A204.1 (cell line): ENCODE results near the gene FTSJ3.

Experiments used
- FAIRE-seq: peaks from 2 replicates; lab custom pipeline; 2012; peaks lifted over from hg19 to GRCh38; lab: Jason Lieb, UNC

FTSJ3 gene

DNA sequence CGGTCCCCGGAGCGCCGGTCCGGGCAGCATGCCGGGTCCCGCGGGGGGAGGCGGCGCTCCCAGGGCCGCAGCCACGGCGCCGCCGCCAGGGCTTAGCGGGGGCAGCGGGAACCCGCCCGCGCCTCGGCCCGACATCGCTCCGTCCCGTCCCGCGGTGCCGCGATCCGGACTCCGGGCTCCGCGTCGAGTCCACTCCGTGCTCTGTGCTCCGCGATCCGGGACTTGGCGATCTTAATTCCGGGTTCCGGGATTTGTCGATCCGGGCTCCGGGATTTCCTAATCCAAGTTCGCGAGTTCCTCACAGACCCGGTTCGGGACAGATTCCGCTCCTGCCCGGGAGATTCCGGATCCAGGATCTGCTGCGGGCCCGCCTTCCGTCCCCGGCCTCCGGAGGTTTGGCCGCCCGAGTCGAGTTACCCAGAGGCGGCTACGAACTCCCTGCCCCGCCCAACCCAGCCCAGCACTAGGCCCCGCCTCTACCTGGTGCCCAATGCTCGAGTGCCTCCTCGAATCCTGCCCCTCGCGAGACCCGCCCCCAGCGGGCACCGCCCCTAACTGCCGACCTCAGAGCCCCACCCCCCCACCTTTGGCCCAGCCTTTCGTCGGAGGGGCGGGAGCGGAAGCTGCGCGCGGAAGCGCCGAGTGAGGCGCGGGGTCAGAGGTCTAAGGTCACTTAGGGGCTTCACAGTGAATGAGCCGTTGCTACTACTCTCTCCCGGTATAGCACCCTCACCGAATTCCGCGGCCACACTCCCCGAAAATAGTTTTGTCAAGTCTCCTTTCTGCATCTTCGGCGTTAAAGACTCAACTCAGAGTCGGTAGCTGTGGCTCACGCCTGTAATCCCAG is 15.3 kb upstream of the FTSJ3 start, which contains the start of gene SMARCD2:
Gene SMARCD2, minus strand, starts transcription at position 146 of the 847 bp plus-strand sequence. Its CDS starts 11 bp downstream, at position 135.
- peak; percentile 82 for FAIRE-seq

DNA sequence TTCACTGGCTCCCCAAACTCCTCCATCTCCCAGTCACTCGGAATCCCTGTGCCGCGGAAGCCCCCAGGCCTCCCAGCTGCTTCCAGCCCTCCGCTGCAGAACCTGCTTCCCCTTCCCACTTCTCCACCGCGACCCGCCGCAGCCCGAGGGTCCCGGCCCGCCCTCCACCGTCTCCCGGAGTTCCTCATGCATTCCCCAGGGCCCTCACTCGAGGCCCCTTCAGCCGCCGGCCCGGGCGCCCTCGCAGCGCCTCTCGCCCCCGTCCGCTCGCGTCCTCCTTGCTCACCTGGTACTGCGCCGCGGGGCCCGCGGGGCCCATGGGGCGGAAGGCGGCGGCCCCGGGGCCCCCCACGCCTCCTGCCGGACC is 14.7 kb upstream of the FTSJ3 start:
- FAIRE-seq = no peak

DNA sequence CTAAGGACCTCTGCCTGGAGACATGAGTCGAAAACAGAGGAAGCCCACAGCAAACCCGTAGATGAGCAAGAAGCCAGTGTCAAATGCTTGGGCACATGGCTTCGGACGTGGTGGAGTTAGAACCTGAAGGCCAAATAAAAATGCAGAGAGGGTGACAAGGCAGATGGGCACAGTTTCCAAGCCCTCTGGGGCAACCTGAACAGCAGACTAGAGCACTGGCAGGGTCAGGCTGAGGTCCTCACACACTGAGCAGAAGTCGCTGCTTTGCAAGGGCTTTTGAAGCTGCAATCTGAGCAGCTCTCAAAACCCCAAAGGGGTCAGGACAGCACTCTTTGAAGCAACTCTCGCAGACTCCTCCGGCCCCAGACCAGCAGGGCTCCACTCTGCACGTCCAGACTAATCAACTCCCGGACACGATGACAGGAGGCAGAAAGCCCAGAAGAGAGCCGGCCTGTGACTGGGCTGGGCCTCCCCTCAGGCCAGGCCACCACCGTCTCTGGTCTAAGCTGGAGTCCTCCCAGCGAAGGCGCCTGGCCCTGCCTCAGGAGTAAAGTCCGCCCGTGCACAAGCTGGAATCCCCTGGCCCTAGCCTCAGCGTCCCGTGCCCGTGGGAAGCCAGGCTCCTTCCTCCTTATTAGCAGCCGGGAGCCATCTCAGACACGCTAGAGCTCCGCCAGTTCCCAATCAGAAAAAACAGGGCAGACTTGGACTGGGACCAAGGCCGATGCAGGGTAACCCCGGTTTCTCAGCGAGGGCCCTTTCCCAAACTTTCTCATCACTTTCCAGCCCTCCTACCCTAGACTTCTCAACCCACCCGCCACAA is 14.1 kb upstream of the FTSJ3 start:
- FAIRE-seq = no peak

DNA sequence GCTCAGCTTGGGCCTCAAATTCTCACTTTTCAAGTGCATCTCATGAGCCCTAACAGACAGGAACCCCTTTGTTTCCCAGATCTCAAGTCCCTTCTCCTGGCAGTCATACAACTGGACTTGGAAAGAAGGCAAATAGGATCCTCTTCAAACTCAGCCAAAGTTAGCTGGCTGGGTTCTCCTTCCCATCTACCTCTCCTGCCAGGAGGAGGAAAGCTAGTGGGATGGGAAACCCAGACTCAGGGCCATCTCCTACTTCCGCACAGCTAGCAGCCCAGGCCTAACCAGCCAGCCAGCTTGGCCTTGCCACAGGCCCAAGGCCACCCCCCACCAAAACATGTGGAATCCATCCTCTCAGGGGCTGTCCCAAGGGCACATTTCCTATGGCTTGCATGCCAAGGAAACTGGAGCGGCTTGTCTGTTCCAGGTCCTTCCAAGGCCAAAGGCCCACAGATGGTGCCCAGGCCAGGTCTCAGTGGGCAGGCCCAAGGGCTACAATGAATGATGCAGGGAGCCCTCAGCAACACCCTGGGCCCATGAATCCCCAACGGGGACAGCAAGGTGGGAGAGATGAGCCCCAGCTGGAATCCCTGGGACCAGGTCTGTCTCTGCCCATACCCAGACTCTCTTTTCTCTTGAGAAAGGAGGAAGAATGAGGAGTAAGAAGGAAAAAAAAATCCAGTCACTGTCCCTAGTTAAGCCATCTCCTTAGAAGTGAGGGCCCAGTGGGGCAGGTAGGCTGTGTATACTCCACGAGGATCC is 13.3 kb upstream of the FTSJ3 start:
- no peak for FAIRE-seq

DNA sequence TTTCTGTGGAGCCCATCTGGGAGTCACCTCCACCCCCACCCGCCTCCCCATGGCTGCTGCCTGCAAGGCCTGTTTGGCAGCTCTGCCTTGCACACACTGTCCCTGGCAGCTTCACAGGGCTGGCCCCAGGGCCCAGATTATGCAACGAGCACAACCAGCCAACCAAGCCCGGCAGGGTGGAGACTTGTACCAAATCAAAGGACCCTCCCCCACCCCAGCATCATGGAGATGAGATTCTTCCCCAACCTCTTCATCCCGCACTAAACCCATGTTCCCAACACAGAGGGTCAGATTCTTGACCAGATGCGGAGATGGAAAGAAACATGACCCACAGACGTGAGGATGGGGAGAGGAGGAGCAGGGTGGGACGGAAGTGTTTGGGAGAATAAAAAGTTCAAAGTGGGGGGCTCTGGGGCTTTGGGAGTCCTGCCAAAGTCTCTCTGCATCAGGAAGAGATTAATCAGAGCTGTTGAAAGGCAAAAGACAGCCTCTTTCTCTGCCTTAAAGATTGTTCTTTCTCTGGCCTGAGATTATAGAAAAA is 11.2 kb upstream of the FTSJ3 start:
- FAIRE-seq = no peak

DNA sequence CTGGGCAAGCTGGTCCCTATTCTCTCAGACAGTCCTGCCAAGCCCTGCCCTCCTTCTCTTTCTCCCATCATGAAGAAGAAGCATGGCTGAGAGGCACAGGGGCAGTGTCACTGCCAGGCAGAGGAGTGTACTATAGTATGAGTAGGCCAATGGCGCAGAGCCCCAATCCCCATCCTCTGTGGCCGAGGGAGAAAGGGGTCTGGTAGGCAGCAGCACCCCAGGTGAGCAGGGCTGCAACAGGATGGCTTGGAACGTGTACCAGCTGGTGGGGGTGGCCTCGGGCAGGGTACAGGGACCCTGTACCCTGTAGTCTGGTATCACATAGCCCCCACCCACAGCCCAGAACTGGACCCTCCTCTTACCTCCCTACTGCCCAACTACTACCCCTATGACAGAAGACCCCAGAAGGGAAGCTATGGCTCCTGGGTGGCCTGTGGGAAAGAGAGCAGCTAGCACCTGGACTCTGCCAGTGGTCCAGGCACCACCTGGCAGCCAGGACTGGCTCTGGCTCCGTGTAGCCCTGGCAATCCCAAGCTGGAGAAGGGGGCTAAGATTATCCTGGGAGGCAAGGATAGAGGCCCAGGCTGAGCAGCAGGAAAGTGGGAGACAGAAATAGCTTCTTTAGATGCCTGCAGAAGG is 10.6 kb upstream of the FTSJ3 start:
- no peak for FAIRE-seq

DNA sequence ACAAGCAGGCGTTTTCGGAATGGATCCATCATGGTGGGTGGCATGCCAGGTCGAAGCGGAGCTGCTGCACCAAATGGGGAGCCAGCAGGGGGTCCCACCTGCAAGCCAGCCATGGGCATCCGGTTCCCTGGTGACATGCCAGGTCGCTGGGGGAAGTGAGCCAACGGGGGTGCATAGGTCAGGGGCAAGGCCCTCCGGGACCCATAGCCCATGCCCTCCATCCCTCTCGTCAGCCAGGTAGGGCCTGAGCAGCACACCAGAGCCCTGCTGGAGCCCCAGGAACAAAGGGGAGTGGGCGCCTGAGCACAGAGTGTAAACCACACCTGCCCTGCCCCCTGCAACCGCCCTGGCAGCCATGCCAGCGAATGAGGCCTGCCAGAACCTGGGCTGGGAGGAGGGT is 10.0 kb upstream of the FTSJ3 start:
- FAIRE-seq = no peak

DNA sequence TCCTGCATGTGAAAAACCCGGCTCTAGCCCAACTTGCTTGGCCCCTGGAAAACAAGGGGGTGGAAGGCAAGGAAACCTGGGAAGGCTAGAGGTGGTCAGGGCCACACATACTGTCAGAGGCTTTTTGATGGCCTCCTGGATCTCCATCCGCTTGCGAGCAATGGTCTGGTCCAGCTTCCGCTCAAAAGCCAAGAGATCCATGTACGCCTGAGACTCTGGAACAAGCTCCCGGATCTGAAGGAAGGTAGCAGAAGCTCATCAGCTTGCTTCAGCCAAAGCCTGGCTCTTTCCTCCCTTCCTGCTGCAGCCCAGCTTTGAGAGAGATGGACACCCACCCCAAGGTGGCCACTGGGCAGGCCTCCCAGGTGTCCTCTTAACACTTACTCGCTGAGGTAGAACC is 9.3 kb upstream of the FTSJ3 start:
- FAIRE-seq = no peak

DNA sequence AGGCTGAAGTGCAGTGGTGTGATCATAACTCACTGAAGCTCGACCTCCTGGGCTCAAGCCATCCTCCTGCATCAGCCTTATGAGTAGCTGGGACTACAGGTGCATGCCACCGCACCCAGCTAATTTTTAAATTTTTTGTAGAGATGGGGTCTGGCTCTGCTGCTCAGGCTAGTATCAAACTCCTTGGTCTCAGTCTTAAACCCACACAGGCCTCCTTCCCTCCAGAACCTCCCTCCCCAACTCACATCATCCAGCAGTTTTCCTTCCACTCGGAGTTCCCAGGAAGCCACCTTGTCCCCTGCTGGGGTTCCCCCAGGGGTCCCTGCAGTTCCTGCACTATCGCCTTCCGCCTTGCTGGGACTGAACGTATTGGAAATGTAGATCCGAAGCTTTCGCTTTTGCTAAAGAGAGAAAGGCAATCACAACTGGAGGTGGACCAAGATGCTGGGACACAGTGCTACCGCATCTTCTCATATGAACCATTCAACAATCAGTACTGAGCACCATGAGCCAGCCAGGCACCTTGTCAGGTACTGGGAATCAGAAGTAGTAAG is 7.8 kb upstream of the FTSJ3 start:
- no peak for FAIRE-seq

DNA sequence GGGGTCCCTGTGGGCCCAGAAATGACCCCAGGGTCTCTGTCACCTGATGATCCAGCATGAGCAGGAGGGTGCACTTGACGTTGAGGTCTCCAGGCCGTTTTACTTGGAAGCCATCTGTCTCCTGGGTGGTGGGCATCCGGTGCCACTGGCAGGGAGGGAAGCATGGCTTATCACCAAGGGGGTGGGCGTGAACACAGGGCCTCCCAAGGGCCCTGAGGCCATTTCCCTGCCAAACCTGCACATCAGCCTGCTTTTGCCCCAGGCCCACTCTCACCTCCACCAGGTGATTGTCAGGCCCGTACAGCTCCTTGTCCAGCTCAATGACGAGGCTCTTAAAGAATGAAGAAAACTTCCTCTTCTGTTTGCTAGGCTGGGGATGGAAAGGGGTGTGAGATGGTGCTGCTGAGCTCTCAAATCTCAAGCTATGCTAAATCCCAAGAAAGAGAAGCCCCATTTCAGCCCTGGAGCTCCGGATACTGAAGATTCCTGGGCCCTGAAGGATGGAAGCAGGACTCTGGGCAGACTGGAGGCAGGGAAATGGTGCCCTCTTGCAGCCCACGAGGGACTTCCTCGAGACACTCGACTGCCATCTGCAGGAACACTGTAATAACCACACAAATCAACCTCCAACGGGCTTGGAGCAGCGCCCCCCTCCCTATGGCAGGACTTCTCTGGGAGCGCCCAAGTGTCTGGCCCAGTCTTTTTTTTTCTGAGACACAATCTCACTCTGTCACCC is 7.1 kb upstream of the FTSJ3 start:
- FAIRE-seq = peak; percentile 65

DNA sequence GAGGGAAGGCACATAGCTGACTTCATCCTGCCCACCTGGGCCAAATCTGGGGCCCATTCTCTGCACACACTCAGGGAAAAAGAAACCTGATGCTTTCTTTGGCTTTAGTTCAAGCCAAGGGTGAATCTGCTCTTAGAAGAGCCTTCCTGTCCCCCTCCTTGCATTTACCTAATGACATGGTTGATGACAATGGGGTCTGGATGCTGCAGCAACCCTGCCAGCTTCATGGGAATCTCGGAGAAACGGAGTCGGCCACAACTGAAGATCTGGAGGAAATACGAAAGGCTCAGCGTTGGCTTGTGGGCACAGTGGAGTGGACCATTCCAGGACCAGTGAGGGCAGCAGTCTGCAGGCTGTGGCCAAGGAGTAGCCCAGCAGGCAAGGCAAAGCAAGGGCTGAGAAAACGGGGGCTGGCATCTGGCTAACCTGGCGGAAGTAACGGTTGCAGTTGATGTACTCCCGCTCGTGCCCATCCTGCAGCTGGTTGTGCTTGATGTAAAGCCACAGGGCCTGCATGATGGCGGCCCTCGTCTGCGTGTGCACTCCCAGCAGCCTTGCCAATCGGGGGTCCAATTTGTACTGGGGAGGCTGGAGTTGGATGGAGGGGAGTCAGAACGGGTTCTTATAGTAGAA is 6.4 kb upstream of the FTSJ3 start:
- FAIRE-seq = no peak

DNA sequence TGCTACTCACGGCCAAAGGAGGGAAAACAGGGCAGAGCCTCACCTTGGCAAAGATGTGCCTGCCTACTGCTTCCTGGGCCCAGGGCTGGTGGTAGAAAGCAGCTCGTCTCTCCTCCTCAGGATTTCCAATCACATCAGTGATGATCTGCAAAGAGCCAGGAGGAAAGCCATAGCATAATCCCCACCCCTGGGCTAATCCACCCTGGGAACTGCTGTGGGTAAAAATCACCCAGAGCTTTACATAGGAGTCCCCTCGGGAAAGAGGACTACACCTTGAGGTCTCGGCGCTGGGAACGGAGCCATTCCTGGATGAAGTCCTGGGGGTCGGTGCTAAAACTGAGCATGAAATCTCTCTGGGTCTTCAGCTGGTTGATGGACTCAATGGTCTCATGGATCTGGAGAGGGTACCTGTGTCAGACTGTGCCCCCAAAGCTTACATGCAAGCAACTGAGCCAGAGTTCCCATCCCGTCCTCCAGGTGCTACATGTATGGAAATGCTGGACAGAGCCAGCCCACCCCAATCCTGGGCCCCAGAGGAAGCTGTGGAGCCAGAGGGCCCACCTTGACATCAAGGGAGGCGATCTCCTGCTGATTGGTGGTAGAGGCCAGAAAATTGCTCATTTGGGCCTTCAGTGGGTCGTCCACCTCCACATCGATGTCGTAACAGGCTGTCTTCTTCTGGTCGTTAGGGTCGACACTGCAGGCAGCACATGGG is 5.7 kb upstream of the FTSJ3 start:
- FAIRE-seq = no peak

DNA sequence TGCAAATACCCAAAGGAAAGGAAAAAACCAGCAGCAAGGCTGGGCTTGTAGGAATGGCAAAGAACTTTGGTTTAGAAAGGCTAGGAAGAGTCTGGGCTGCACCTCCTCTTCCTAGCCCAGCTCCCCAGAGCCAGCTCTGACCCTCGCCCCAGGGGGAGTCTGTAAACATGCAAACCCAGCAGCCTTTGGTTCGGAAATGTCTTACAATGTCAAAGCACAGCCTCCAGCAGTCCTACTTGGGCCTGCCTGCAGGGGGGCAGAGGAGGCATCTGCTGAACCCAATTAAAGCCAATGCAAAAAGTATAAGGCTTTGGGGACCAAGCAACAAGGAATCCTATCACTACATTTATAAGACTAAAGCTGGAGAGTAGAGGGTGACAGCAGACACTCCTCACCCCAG is 5.0 kb upstream of the FTSJ3 start:
- FAIRE-seq = no peak

DNA sequence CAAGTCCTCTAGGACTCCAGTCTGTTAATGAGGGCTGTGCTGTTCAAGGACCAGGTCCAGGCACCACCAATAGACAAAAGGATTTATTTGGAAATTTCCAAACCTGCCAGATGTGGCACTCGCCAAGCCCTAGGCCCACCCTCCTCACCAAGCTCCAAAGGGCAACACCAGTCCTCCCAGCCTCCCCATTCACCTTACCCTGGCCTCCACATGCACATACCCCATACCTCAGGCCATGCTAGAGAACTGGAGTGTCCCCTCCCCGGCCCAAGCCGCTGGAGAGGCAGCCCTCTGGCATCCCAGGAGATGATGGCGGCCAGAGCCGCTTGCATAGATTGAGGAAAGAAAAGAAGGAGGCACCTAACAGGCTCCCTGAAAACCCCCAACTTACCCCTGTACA is 4.6 kb upstream of the FTSJ3 start:
- no peak for FAIRE-seq

DNA sequence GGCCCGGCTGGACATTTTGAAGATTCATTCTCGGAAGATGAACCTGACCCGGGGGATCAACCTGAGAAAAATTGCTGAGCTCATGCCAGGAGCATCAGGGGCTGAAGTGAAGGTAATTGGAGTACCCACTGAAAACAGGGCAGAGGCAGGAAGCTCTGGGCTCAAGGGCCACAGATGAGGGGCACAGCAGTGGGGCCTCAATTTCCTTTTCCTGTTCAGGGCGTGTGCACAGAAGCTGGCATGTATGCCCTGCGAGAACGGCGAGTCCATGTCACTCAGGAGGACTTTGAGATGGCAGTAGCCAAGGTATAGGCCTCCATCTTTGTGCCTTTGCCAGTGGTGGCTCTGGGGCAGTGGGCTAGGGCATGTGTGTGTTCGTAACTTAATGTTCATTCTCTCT is 4.0 kb upstream of the FTSJ3 start:
- no peak for FAIRE-seq

DNA sequence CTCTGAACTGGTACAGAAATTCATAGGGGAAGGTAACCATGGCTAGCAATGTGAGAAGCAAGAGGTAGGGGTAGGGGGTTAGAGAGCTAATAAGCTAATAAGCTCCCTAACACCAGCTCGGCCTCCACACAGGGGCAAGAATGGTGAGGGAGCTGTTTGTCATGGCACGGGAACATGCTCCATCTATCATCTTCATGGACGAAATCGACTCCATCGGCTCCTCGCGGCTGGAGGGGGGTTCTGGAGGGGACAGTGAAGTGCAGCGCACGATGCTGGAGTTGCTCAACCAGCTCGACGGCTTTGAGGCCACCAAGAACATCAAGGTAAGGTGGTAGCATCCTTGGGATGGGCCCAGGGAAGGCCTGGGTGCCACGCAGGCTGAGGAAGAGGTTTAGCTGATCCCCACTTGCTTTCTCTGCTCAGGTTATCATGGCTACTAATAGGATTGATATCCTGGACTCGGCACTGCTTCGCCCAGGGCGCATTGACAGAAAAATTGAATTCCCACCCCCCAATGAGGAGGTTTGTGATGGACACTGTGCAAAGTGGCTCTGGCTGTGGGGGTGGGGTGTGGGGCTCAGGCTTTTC is 3.5 kb upstream of the FTSJ3 start:
- no peak for FAIRE-seq

DNA sequence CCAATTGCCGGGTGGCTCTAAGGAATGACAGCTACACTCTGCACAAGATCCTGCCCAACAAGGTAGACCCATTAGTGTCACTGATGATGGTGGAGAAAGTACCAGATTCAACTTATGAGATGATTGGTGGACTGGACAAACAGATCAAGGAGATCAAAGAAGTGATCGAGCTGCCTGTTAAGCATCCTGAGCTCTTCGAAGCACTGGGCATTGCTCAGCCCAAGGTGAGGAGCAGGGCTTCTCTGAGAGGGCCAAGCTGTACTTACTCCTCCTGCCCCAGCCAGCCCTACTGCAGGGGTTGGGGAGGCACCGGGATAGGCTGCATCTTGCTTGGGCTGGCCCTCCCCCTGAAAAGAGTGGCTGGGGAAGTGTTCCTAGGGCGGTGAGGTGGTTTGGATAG is 2.8 kb upstream of the FTSJ3 start:
- no peak for FAIRE-seq

DNA sequence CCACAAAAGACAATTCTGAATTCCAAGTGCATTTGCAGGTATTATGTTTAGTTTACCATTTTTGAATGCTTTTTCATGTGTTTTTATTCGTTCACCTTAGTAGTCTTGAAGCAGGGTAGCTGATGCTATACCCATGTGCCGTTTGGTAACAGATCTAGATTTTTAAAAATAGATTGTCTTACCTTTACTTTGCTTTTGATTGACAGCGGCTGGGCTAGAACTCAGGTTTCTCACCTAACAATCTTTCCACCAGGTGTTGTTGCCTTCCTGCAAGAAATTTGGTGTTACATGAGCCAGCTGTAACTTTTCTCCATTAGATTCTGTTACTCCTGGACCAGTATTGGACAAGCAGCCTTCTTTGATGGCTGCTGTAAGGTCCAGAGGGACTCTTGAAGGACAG is 1.5 kb upstream of the FTSJ3 start:
- no peak for FAIRE-seq

DNA sequence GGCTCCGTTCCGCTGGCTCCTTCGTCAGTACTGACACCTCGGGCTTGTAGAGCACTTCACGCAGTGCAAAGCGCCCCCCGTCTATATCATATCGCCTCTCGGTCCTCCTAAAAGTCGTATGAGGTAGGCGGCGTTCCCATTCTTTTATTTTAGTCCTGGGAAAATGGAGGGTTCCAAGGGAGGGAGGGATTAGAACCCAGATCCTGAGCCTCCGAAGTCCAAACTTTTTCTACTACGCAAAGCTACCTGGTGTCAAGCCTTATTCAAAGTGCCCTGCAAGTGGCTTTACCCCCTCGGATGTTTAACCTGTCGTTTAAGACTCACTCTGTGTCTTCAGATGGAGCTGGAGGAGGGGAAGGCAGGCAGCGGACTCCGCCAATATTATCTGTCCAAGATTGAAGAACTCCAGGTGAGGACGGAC is 348 bp upstream of the FTSJ3 start:
- FAIRE-seq = no peak
